HFF-Myc (cell line): ENCODE measurements around the gene SCAMP2.

Experiments
- DNase-seq: peaks from one replicate; pipeline ENCODE4 v3.0.0-alpha.2; 2011; ENCODE audit warnings: low read depth; ENCODE audit errors: extremely low read depth
- H3K4me3 ChIP-seq: replicated peaks from 2 replicates; pipeline ENCODE4 v1.5.1; 2011; ENCODE audit warnings: low read depth, mild to moderate bottlenecking, control low read depth, low read length
- TF ChIP-seq, protein P1 (sequence below): IDR thresholded peaks from 2 replicates; pipeline ENCODE4 v1.5.1; 2012; ENCODE audit warnings: mild to moderate bottlenecking, low read depth, low read length, control low read depth; ENCODE audit errors: missing control alignments

SCAMP2 gene

DNA sequence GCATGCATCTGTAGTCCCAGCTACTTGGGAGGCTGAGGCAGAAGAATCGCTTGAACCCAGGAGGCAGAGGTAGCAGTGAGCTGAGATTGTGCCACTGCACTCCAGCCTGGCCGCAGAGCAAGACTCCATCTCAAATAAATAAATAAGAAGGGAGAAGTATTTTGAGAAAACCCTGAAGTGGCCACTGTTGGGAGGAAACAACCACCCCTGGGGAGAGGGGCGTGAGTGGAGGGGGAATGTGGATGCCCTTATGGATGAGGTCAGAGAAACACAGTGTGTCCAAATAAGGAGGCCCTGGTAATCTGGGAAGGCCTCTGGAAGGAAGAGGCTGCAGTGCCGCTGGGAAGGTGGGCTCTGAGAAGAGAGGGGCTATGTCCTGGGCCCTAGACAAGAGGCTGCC is 50.9 kb downstream of the SCAMP2 start:
- TF ChIP-seq, protein P1, sequence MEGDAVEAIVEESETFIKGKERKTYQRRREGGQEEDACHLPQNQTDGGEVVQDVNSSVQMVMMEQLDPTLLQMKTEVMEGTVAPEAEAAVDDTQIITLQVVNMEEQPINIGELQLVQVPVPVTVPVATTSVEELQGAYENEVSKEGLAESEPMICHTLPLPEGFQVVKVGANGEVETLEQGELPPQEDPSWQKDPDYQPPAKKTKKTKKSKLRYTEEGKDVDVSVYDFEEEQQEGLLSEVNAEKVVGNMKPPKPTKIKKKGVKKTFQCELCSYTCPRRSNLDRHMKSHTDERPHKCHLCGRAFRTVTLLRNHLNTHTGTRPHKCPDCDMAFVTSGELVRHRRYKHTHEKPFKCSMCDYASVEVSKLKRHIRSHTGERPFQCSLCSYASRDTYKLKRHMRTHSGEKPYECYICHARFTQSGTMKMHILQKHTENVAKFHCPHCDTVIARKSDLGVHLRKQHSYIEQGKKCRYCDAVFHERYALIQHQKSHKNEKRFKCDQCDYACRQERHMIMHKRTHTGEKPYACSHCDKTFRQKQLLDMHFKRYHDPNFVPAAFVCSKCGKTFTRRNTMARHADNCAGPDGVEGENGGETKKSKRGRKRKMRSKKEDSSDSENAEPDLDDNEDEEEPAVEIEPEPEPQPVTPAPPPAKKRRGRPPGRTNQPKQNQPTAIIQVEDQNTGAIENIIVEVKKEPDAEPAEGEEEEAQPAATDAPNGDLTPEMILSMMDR, result no peak
- no peak for DNase-seq
- no peak overlapping the region for H3K4me3 ChIP-seq

DNA sequence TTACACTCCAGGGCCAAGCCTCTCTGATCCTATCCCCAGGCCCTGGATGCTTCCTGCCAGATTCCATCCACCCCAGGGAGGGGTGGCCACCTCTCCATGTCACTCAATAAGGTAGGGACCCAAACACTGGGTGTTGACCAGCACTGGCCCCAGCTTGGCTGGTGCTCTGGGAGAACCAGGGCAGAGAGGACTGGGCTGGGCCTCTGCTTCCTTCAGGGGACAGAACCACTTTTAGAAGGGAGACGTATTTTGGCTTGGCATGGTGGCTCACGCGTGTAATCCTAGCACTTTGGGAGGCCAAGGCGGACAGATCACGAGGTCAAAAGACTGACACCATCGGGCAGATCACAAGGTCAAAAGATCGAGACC is 51.4 kb downstream of the SCAMP2 start:
- no peak overlapping the region for H3K4me3 ChIP-seq
- DNase-seq, result no peak
- TF ChIP-seq, protein P1, result no peak

DNA sequence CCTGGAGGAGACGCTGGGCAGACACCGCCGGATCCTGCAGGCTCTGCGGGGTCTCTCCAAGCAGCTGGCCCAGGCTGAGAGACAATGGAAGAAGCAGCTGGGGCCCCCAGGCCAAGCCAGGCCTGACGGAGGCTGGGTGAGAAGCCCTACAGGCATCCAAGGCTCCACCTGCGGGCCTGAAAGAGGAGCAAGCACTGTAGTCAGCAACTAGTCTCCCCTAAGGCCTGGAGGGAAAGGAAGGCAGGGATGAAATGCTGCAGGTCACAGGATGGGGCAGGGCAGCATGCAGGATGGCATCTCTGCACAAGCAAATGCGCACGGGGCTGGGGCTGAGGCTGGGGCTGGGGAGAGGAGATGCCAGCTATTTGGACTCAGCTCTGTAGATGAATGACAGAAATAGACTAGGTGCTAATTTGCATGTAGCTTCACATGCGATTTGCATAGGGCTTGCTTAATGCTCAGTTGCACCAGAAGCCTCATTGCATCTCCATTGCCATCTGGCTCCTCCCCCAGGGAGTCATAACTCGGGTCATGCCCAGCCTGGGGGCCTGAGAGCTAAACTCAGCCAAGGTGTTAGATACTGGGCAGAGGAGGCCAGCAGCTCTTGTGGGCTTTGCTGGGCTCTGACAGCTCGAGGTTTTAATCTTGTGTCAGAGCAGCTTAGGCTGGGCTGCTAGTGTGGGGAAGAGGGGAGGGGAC is 51.9 kb downstream of the SCAMP2 start:
- TF ChIP-seq, protein P1, result no peak
- H3K4me3 ChIP-seq, result no peak overlapping the region
- DNase-seq, result no peak

DNA sequence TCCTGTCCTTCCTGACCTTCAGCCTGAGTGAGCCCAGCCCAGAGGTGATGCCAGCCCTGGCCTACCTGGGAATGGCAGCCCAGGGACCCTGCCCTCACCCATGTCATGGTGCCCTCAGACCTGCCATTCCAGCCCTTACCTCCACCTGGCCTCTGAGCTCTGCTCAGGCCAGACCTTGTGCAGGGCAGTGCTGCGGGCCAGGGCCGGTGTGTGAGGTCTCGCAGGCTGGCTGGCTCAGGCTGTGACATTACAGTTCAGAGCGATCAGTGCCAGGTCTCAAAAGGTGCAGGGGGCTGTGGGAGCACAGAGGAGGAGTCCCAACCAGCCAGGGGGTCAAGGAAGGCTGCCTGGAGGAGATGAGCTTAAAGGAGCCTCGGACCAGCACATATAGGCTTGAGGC is 53.1 kb downstream of the SCAMP2 start:
- H3K4me3 ChIP-seq, result no peak overlapping the region
- DNase-seq, result no peak
- TF ChIP-seq, protein P1, result no peak

DNA sequence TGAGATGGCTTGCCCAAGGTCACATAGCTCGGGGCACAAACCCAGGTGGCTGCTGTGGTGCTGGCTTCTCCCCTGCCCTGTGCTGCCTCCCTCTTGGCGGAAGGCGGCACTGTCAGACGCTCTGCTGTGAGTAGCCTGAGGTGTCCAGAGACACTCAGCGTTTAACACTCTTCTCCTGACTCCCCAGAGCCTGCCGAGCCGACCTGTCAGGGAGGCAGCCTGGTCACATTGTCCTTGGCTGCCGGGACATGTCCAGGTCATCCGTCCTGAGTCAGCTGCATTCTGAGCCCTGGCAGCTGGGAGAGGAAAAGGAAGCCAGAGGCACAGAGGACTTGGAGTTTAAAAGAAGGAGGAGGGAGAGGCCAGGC is 55.8 kb downstream of the SCAMP2 start:
- TF ChIP-seq, protein P1, result peak; percentile 10
- H3K4me3 ChIP-seq, result no peak overlapping the region
- peak; percentile 6 for DNase-seq

DNA sequence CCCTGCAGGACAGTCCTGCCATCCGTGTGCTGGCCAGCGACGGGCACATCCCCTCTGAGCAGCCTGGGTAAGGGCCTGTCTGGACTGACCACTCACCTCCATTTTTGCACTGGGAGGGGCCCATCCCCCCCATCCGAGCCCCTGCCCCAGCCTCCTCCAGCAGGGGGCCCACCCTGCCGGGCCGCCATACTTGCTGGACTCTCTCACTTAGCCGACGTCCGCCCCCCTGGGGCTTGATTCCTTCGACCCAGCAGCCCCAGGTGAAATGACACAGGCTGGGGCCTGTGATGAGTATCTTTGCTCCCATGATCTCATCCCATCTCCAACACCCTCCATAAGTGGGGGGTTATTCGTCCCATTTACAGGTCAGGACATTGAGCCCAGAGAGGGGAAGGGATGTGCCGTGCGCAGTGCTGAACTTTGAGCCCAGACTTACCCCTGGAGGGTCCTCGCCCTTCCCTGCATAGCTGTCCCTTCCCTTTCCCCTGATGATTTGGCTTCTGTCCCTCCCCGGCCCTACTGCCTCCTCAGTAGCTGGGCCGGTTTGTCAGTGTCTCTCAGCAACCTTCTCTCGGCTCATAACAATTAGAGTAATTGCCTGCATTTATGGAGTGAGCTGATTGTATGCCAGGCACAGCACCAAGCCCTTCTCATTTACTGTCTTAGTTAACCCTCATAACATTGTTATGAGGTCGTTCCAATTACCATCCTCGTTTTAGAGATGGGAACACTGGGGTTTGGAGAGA is 56.4 kb downstream of the SCAMP2 start:
- no peak overlapping the region for H3K4me3 ChIP-seq
- TF ChIP-seq, protein P1, result no peak
- no peak for DNase-seq
